Measurements from ENCODE around the gene CCDC187.

DNA sequence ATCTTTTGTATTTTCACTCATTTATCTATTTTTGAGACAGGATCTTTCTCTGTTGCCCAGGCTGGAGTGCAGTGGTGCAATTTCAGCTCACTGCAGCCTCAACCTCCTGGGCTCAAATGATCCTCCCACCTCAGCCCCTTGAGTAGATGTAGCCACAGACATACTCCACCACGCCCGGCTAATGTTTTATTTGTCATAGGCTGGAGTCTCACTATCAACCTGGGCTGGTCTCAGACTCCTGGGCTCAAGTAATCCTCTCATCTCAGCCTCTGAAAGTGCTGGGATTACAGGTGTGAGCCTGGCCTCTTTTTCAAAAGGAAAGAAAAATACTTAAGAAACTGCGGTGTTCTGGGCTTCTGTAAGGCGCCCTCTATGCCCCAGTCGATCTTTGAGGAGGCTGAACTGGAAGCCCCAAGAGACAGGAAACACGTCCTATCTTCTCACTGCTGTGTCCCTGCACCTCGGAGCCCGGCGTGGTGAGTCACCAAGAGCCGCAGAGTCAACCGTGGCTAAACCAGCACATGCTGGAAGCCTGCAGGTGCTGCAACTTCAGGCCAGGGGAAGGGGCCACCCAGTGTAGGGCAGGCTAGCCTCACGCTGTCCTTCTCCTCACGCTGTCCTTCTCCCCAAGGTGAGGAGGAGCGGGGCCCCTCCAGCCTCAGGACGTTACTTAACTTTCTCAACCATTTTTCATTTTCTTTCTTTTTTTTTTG is 83.7 kb downstream of the CCDC187 start:
- TF ChIP-seq POLR2A (IDR thresholded peaks at IDR 0.05) (no peak), CTCF (IDR thresholded peaks at IDR 0.05) (no peak)

All from upper lobe of left lung (tissue), 4 donors.